ENCODE measurements around the gene GPANK1. TPM values are rescaled to one million over a fixed set of nuclear protein-coding genes. Genes with fewer than 3 reads are reported as not detected.

The GPANK1 gene
- total and polyA plus RNA-seq, 2 of the 13 experiments (the other 11 are each of a cell fraction or from before 2014, with no cell fraction given): 15.4 to 22.8 TPM

DNA sequence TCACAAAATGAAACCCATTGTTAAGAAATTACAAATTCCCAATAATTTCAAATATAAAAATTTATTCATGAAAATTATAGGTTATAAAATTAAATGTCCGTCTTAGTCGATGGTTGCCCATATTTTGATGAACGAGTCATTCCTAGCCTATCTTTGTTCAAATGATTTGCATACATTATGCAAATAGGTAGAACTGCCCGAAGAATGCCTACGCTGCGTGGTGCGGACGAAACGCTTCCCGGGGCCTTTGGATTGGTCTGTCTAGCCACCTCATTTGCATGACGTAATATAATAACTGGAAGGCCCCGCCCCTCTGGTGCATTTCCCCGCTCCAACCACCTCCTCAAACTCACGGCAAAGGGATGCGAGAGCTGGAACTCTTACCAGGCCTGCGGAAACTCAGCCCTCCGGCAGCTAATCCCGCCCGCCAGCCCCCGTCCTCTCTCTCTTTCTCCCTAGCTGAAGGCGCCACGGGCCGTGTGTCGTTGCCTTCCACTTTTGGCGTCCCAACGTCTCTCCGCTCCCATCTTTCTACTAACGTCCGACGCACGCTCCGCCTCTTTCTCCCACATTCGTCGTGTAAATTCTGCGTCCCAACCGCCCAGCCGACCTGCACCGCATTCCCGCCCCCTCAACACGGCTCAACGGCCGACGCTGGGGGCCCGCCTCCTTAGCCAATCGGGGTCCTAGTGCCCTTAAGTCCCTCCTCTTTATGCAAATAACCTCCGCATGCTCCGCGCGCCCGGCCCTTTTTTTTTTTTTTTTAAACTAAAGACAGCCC lies 44.8 kb downstream of the GPANK1 start (continued):
- TF ChIP-seq MED1 (CRISPR knock-in tag; IDR thresholded peaks at IDR 0.05) (peak; percentile 82), ZNF773 (CRISPR knock-in tag; IDR thresholded peaks at IDR 0.05; ENCODE audit: borderline replicate concordance) (peak; percentile 77), CBX5 (CRISPR knock-in tag; IDR thresholded peaks at IDR 0.05; ENCODE audit: borderline replicate concordance) (peak; percentile 72; the same call in 1 of the 2 replicates), ZNF75D (CRISPR knock-in tag; IDR thresholded peaks at IDR 0.05; ENCODE audit: borderline replicate concordance) (no peak; the same call in 1 of the 2 replicates), RORA (CRISPR knock-in tag; IDR thresholded peaks at IDR 0.05) (no peak), ZNF432 (CRISPR knock-in tag; IDR thresholded peaks at IDR 0.05; ENCODE audit: borderline replicate concordance) (no peak), KLF16 (CRISPR knock-in tag; IDR thresholded peaks at IDR 0.05) (peak in 1 of 2 experiments; percentile 42; a peak in 2 of 4 replicates), ZNF563 (CRISPR knock-in tag; IDR thresholded peaks at IDR 0.05) (no peak; the same call in 1 of the 2 replicates), ZNF382 (CRISPR knock-in tag; IDR thresholded peaks at IDR 0.05; ENCODE audit: borderline replicate concordance) (no peak), NFIB (CRISPR knock-in tag; IDR thresholded peaks at IDR 0.05; ENCODE audit: borderline replicate concordance) (no peak), ATF7 (IDR thresholded peaks at IDR 0.05) (peak; percentile 100), ATF7 (CRISPR knock-in tag; IDR thresholded peaks at IDR 0.05) (peak; percentile 90), DR1 (CRISPR knock-in tag; IDR thresholded peaks at IDR 0.05) (peak; percentile 80), MEF2D (CRISPR knock-in tag; IDR thresholded peaks at IDR 0.05) (peak; percentile 91), PTBP1 (IDR thresholded peaks at IDR 0.05; ENCODE audit: low read depth, low read length, poor library complexity, severe bottlenecking) (no peak), DMAP1 (CRISPR knock-in tag; IDR thresholded peaks at IDR 0.05) (peak; percentile 43; the same call in 1 of the 2 replicates), ZFP62 (CRISPR knock-in tag; IDR thresholded peaks at IDR 0.05) (no peak), ZNF101 (CRISPR knock-in tag; IDR thresholded peaks at IDR 0.05; ENCODE audit: borderline replicate concordance, low read depth) (no peak)
- TF ChIP-seq, protein P1, sequence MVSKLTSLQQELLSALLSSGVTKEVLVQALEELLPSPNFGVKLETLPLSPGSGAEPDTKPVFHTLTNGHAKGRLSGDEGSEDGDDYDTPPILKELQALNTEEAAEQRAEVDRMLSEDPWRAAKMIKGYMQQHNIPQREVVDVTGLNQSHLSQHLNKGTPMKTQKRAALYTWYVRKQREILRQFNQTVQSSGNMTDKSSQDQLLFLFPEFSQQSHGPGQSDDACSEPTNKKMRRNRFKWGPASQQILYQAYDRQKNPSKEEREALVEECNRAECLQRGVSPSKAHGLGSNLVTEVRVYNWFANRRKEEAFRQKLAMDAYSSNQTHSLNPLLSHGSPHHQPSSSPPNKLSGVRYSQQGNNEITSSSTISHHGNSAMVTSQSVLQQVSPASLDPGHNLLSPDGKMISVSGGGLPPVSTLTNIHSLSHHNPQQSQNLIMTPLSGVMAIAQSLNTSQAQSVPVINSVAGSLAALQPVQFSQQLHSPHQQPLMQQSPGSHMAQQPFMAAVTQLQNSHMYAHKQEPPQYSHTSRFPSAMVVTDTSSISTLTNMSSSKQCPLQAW (CRISPR knock-in tag; IDR thresholded peaks at IDR 0.05): peak; percentile 75
- TF ChIP-seq, protein P2, sequence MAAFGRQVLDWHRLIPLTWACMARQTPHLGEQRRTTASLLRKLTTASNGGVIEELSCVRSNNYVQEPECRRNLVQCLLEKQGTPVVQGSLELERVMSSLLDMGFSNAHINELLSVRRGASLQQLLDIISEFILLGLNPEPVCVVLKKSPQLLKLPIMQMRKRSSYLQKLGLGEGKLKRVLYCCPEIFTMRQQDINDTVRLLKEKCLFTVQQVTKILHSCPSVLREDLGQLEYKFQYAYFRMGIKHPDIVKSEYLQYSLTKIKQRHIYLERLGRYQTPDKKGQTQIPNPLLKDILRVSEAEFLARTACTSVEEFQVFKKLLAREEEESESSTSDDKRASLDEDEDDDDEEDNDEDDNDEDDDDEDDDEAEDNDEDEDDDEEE (CRISPR knock-in tag; IDR thresholded peaks at IDR 0.05): no peak; the same call in 1 of the 2 replicates
- TF ChIP-seq, protein P3, sequence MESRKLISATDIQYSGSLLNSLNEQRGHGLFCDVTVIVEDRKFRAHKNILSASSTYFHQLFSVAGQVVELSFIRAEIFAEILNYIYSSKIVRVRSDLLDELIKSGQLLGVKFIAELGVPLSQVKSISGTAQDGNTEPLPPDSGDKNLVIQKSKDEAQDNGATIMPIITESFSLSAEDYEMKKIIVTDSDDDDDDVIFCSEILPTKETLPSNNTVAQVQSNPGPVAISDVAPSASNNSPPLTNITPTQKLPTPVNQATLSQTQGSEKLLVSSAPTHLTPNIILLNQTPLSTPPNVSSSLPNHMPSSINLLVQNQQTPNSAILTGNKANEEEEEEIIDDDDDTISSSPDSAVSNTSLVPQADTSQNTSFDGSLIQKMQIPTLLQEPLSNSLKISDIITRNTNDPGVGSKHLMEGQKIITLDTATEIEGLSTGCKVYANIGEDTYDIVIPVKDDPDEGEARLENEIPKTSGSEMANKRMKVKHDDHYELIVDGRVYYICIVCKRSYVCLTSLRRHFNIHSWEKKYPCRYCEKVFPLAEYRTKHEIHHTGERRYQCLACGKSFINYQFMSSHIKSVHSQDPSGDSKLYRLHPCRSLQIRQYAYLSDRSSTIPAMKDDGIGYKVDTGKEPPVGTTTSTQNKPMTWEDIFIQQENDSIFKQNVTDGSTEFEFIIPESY (CRISPR knock-in tag; IDR thresholded peaks at IDR 0.05): peak; percentile 45; the same call in 1 of the 2 replicates
- TF ChIP-seq, protein P4, sequence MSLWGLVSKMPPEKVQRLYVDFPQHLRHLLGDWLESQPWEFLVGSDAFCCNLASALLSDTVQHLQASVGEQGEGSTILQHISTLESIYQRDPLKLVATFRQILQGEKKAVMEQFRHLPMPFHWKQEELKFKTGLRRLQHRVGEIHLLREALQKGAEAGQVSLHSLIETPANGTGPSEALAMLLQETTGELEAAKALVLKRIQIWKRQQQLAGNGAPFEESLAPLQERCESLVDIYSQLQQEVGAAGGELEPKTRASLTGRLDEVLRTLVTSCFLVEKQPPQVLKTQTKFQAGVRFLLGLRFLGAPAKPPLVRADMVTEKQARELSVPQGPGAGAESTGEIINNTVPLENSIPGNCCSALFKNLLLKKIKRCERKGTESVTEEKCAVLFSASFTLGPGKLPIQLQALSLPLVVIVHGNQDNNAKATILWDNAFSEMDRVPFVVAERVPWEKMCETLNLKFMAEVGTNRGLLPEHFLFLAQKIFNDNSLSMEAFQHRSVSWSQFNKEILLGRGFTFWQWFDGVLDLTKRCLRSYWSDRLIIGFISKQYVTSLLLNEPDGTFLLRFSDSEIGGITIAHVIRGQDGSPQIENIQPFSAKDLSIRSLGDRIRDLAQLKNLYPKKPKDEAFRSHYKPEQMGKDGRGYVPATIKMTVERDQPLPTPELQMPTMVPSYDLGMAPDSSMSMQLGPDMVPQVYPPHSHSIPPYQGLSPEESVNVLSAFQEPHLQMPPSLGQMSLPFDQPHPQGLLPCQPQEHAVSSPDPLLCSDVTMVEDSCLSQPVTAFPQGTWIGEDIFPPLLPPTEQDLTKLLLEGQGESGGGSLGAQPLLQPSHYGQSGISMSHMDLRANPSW (CRISPR knock-in tag; IDR thresholded peaks at IDR 0.05; ENCODE audit: borderline replicate concordance): no peak

All from HepG2 (cell line).